ENCODE data around the gene PHACTR3.
"Not testable (repeated sequence)": the region's sequence is repeated elsewhere in the genome, so short reads cannot be mapped to it uniquely, and the experiment has no call there.

Gene PHACTR3

GRCh38 chr20:59603781-59604541 lies at the start of gene PHACTR3:
PHACTR3 (plus strand) TSS chr20:59604540; CDS start chr20:59605015, 475 bp downstream.
- peak; percentile 33 for DNase-seq

- DNase-seq: not testable (repeated sequence)
These were observed 46.4 kb upstream of the PHACTR3 start for GRCh38 chr20:59557733-59558529.

DNA sequence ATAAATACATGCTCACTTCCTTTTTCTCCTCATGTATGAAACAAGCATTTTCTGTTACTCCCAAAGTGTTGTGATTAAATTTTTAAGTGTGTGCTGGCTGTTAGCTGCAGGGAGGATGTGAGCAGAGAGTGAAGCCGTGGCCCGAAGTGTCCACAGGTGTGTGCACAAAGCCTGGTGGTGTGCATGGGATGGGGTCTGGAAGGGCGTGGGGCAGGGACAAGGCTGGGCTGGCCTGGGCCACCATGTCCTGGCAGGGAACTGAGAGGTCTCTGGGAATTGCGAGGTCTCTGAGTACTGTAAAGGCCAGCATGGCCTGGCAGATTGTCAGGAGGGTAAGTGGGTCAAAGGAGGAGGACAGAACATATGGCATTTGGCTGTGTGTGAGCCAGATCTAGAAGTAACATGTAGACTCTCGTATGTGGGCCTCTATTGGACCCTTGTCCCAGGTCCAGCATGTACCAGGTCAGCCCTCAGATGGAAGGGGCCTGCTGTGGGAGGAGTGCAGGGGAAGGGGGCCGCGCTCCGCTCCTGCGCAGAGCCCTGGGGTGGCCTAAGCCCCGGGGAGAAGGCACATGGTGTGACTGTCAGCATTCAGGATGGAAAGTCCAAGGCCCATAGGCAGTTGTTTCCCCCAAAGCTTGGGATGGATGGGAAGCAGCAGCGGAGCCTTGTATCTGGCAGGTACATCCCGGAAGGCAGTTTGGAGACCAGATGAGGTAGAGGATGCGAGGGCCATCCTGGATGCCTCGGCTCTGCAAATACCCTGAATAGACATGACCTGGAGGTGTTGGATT lies 45.1 kb upstream of the PHACTR3 start:
- no peak for DNase-seq

- no peak for DNase-seq
These were observed 44.5 kb upstream of the PHACTR3 start for GRCh38 chr20:59559863-59560262.

GRCh38 chr20:59560588-59561227 lies 43.6 kb upstream of the PHACTR3 start:
- peak; percentile 24 for DNase-seq

GRCh38 chr20:59561228-59561605 lies 43.1 kb upstream of the PHACTR3 start:
- DNase-seq: peak; percentile 33

DNA sequence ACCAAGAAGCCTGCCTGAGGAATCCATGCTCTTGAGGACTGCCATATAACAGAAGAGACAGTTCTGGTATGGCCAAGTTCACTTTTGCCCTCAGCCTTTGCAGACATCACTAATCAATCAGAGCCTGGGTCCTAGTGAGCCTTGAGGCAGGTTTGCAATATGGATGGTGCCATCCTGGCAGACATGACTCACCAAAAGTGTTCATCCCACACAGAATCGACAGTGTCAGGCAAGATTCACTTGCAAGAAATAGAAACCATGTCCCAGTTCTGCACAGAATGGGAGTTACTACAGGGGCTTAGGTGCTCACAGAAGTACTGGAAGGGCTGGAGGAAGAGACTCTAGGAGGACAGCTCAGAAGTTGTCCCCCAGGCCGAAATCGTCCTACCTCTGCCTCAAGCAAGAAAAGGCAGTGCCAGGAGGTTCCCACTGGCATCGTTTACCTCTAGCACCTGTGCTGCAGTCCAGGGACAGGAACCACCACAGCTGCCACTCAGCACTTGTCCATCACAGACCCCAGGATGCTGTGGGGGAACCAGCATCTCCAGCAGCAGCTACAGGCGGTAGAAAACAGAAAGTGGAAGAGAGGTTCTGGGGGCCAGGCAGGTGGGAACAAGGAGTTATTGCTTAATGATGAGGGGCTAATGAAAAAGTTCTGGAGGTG lies 42.6 kb upstream of the PHACTR3 start:
- DNase-seq: no peak

GRCh38 chr20:59564171-59564570 lies 40.2 kb upstream of the PHACTR3 start:
- no peak for DNase-seq

GRCh38 chr20:59564943-59565342 lies 39.4 kb upstream of the PHACTR3 start:
- no peak for DNase-seq

GRCh38 chr20:59565768-59566461 lies 38.4 kb upstream of the PHACTR3 start:
- DNase-seq: no peak

DNA sequence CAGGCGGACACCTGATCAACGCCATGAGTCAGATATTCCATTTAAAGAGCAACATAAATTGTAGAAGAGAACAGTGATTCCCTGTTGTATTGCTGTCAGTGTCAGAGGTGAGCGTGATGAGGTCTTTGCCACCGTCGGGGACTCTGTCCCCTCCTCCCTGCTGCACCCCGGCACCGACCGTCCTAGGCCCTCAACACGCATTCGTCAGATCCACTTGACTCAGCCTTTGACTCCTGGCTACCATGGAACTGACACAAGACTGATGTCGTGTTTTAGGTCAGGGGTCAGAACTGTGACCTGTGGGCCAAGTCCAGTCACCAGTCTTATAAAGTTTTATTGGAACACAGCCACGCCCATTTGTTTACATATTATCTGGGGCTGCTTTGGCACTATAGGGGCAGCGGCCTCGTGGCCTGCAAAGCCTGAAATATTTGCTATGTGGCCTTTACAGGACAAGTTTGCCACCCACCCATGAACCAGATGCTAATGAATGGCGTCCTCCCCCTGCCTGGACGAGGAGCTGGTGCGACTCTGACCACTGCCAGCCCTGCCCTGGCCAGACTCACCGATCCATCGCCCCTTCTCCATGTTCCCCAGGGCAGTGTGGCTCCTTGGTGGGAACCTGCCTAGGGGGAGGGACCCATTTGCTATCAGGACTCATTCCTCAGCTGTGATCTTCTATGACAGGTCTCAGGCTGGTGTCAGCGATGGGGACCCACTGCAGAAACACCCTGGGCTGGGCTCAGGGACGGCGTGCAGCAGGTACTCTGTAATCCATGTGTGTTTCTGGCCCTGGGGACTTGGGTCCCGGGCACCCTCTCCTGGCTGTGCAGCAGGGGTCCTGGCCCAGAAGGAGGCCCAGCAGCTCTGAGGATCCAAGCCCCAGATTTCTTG lies 37.5 kb upstream of the PHACTR3 start:
- no peak for DNase-seq

GRCh38 chr20:59567585-59568508 lies 36.5 kb upstream of the PHACTR3 start:
- no peak for DNase-seq

- DNase-seq: no peak
These were observed 35.8 kb upstream of the PHACTR3 start for GRCh38 chr20:59568509-59569024.

DNA sequence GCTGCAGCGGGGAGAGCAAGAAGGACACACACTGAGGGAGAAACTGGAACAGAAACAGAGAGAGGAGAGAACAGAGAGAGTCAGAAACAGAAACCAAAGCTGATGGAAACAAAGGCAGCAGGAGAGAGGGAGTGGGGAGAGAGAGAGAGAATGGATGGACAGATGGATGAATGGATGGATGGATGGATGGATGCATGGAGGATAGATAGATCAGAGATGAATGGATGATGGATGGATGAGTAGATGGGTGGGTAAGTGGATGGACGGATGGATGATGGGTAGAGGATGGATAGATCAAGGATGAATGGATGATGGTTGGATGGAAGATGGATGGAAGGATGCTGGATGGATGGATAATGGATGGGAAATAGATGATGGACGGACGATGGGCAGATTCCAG lies 35.0 kb upstream of the PHACTR3 start:
- DNase-seq: no peak

DNA sequence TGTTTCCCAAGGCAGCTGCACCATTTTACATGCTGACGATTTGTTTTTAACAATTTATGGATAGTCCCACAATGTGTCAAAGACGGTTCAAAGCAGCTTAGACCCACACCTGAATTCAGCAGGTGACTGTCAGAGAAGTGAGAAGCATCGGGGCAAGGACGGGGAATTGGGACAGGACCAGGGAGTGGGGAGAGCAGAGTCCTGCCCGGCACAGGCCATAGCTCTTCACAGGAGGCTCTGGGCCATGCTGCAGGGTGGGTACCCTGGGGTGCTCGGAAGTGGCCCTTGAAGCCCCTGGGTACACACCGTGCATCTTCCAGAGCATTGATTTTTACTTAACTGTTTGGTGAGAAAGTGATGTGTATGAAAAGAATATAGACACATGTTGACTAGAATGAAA lies 33.2 kb upstream of the PHACTR3 start:
- no peak for DNase-seq

DNA sequence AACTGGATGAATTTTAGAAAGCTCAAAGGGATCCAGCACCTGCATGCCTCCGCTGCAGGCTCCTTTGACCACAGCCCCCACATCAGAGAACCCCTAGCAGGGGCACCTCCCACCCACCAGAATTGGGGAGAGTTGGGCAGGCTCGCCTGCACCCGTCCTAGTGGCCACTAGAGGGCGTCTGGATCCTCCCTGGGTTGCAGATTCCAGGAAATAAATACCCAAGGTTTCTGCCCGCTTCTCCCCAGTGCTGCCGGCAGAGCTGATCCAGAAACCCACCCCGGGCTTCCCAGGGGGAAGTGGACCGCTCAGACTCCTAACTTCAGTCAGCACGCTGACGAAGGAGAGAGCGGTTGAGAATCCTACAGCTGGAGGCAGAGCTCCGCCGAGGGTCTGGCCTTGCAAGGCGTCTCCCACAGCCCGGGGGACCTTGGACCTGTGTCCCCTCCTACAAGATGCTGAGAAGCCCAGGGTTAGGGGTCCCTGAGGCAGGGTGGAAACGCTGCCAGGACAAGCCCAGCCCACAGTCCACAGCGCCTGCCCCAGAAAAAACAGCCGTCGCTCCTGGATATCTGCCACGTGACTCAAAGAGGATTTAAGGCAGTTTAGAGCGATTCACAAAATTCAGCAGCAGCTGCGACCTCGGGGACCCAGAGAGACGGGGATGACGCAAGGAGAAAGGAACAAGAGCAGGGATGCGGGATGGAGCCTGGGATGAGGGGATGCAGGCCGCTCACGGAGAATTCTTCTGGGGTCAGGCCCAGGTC lies 32.6 kb upstream of the PHACTR3 start:
- DNase-seq: peak; percentile 52

DNA sequence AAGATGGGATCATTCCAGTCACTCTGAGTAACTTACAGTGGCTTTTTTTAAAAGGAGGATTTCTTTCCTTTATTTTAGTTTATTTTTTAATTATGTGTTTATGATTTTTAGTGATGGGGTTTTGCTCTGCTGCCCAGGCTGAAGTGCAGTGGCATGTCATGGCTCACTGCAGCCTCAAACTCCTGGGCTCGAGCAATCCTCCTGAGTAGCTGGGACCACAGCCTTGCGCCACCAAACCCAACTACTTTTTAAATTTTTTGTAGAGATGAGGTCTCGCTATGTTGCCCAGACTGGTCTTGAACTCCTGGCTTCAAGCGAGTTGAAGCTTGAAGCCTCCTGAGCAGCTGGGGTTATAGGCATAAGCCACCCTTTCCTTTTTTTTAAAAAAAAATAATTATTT lies 31.8 kb upstream of the PHACTR3 start:
- no peak for DNase-seq

GRCh38 chr20:59573837-59574236 lies 30.5 kb upstream of the PHACTR3 start:
- DNase-seq: no peak
